ENCODE results near the gene HOOK2.

DNA sequence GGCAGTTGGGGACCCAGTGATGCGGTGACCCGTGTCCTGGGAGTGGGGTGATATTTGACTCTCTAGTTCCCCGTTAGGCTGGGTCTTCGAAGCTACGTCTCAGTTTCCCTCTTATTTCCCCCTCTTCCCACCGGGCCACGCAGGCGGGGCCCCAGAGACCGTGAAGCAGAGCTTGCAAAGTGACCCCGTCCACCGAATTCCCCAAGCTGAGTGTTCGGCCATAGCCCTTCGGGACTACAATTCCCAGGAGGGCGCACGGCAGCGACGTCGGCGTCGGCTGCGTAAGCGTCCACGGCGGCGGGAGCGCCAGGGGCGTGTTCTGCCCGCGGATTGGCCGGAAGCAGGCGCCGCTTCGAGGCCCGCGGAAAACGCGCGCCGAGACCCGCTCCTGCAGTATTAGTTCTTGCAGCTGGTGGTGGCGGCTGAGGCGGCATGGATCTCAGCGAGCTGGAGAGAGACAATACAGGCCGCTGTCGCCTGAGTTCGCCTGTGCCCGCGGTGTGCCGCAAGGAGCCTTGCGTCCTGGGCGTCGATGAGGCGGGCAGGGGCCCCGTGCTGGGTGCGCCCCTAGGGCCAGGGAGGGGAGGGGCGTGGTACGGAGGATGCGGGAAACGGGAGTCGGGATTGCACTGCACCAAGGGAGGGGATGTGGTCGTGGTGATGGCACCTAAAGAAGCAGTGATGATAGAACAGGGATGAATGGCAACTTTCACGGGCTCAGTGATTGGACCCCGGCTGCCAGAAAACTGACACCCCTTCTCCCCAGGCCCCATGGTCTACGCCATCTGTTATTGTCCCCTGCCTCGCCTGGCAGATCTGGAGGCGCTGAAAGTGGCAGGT is 31.1 kb upstream of the HOOK2 start, which contains the start of gene RNASEH2A:
- TF ChIP-seq, protein P1, sequence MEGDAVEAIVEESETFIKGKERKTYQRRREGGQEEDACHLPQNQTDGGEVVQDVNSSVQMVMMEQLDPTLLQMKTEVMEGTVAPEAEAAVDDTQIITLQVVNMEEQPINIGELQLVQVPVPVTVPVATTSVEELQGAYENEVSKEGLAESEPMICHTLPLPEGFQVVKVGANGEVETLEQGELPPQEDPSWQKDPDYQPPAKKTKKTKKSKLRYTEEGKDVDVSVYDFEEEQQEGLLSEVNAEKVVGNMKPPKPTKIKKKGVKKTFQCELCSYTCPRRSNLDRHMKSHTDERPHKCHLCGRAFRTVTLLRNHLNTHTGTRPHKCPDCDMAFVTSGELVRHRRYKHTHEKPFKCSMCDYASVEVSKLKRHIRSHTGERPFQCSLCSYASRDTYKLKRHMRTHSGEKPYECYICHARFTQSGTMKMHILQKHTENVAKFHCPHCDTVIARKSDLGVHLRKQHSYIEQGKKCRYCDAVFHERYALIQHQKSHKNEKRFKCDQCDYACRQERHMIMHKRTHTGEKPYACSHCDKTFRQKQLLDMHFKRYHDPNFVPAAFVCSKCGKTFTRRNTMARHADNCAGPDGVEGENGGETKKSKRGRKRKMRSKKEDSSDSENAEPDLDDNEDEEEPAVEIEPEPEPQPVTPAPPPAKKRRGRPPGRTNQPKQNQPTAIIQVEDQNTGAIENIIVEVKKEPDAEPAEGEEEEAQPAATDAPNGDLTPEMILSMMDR (conservative IDR thresholded peaks at IDR 0.05 in 1 of 2, IDR thresholded peaks at IDR 0.05 in 1 of 2; ENCODE audit: low read depth in 1 of 2, low read length in 2 of 2): no peak
- TF ChIP-seq EZH2 (IDR thresholded peaks at IDR 0.05; ENCODE audit: low read length, missing control alignments): no peak

All from fibroblast of lung (primary cell).